Body of pancreas (tissue), 4 donors: Measurements from ENCODE around the gene BICRAL.
A peak's percentile ranks its signal among the peaks of the same experiment; 100 is the strongest.

Experiments used
- CTCF ChIP-seq, 7 experiments: fragments of 450-650 bp in 4 of 7; fragments of 200-600 bp in 3 of 7; sonication (generic) in 3 of 7; IDR thresholded peaks; one replicate each; pipeline ENCODE4 v1.5.1; 2016 to 2019; ENCODE audit warnings: antibody characterized with exemption in 7 of 7
- POLR2A ChIP-seq, 3 donors: fragments of 450-650 bp; IDR thresholded peaks; one replicate each; pipeline ENCODE4 v1.6.1; 2016; ENCODE audit warnings: antibody characterized with exemption in 3 of 3, mild to moderate bottlenecking in 2 of 3

GRCh38 chr6:42745640-42746462 is 36.0 kb upstream of the BICRAL start, which contains the start of gene TBCC:
- TF ChIP-seq CTCF (IDR thresholded peaks at IDR 0.05) (no peak), POLR2A (IDR thresholded peaks at IDR 0.05) (peak; percentile 93 to 99 (median 99))
